ENCODE measurements around the gene CLIP1. TPM values are rescaled to one million over a fixed set of nuclear protein-coding genes. Genes with fewer than 3 reads are reported as not detected.

Gene CLIP1
- total and polyA plus RNA-seq, 2 of the 8 experiments (the other 6 are each of a cell fraction or from before 2014, with no cell fraction given) = 19.0 to 27.6 TPM

DNA sequence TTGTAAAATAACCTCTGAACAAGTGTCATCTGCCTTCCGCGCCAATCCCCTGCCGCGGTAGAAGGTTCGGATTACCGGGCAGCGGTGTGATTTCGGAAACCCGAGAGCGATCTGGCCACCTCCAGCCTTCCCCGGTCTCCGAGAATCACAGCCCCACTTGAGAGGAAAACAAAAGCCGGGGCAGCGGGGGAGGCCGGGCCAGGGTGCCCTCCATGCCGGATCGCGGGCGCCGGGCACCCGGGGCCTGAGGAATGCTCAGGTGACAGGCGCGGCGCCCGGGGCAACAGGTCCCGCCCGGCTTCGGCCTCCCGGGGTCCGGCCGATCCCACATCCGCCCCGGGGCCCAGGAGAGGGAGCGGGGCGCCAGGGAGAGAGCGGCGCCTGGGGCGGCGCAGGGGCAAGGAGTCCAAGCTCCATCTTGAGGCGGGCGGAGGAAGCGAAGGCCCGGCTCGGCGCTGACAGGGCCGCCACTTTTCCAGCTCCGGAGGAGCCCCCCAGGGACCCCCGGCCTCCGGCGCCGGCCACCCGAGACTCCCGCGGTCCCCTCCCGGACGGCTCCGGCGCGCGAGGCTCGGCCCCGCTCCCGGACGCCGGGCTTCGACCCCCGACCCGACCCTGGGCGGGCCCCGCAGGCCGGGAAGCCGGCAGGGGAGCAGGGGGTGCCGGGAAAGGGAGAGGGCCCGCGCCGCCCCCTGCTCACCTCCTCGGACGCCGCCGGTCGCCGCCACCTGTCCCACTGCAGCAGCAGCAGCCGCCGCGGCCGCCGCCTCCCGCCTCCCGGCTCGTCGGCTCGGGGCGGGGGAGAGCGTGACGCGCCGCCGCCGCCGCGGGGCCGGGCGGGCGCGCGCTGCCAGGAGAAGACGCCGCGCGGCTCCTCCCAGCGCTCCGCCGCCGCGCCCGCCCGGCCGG, at the start of gene CLIP1 (continued):
- TF ChIP-seq CHD7 (IDR thresholded peaks at IDR 0.05; ENCODE audit: insufficient replicate concordance, low read length) = no peak
- TF ChIP-seq TEAD4 (IDR thresholded peaks at IDR 0.05; ENCODE audit: low read depth, low read length) = no peak
- peak; percentile 31 to 40 for TF ChIP-seq POLR2A (IDR thresholded peaks at IDR 0.05; ENCODE audit: control extremely low read depth in 1 of 2, low read depth in 2 of 2, low read length in 2 of 2)
- TF ChIP-seq ZNF274 (IDR thresholded peaks at IDR 0.05; ENCODE audit: borderline replicate concordance, extremely low read depth, low read length) = no peak
- no peak for TF ChIP-seq GTF2F1 (IDR thresholded peaks at IDR 0.05; ENCODE audit: borderline replicate concordance, low read depth, low read length)
- 0 out of 4 replicates have a peak, but pooled peaks of 1 of the 2 experiments have one; percentile 80 for TF ChIP-seq HDAC2 (IDR thresholded peaks at IDR 0.05; ENCODE audit: borderline replicate concordance in 1 of 2, low read depth in 2 of 2, low read length in 2 of 2)
- TF ChIP-seq SUZ12 (IDR thresholded peaks at IDR 0.05; ENCODE audit: low read length) = no peak
- peak in 1 of 2 experiments; percentile 45; a peak in 2 of 4 replicates for TF ChIP-seq RAD21 (IDR thresholded peaks at IDR 0.05 in 1 of 2, conservative IDR thresholded peaks at IDR 0.05 in 1 of 2; ENCODE audit: low read depth in 2 of 2, low read length in 2 of 2)
- TF ChIP-seq CREB1 (IDR thresholded peaks at IDR 0.05) = no peak

Data from H1 (cell line).